GF-D8 (cell line): ENCODE data around the gene PRR23E.

ENCODE experiments used
- DNase-seq: peaks from one replicate; lab custom pipeline; 2025; lab: John Stamatoyannopoulos, UW

PRR23E gene

GRCh38 chr3:127185268-127185667 lies 7.7 kb upstream of the PRR23E start:
- DNase-seq = no peak

GRCh38 chr3:127185962-127186674 lies 6.8 kb upstream of the PRR23E start:
- no peak for DNase-seq

GRCh38 chr3:127187316-127187715 lies 5.6 kb upstream of the PRR23E start:
- no peak for DNase-seq

- DNase-seq = no peak
Observed at GRCh38 chr3:127193341-127193740, 410 bp downstream of the PRR23E start.

- no peak for DNase-seq
Observed at GRCh38 chr3:127193775-127194174, 844 bp downstream of the PRR23E start.

- no peak for DNase-seq
Observed at GRCh38 chr3:127194601-127195187, 1.8 kb downstream of the PRR23E start.

GRCh38 chr3:127195417-127195816 lies 2.5 kb downstream of the PRR23E start:
- no peak for DNase-seq

- no peak for DNase-seq
Observed at GRCh38 chr3:127196002-127196401, 3.1 kb downstream of the PRR23E start.

GRCh38 chr3:127196466-127197299 lies 3.8 kb downstream of the PRR23E start:
- DNase-seq = no peak

- DNase-seq = no peak
Observed at GRCh38 chr3:127197300-127198189, 4.6 kb downstream of the PRR23E start.

- no peak for DNase-seq
Observed at GRCh38 chr3:127200086-127200691, 7.3 kb downstream of the PRR23E start.

- DNase-seq = no peak
Observed at GRCh38 chr3:127203024-127203423, 10.1 kb downstream of the PRR23E start.

- no peak for DNase-seq
Observed at GRCh38 chr3:127204841-127205582, 12.1 kb downstream of the PRR23E start.

GRCh38 chr3:127206154-127206553 lies 13.2 kb downstream of the PRR23E start:
- DNase-seq = no peak

GRCh38 chr3:127206611-127207516 lies 13.9 kb downstream of the PRR23E start:
- DNase-seq = no peak

GRCh38 chr3:127207727-127208482 lies 15.0 kb downstream of the PRR23E start:
- DNase-seq = no peak

- DNase-seq = no peak
Observed at GRCh38 chr3:127208483-127209100, 15.7 kb downstream of the PRR23E start.

- DNase-seq = no peak
Observed at GRCh38 chr3:127209155-127209839, 16.4 kb downstream of the PRR23E start.
